ENCODE measurements around the gene F2.

DNA sequence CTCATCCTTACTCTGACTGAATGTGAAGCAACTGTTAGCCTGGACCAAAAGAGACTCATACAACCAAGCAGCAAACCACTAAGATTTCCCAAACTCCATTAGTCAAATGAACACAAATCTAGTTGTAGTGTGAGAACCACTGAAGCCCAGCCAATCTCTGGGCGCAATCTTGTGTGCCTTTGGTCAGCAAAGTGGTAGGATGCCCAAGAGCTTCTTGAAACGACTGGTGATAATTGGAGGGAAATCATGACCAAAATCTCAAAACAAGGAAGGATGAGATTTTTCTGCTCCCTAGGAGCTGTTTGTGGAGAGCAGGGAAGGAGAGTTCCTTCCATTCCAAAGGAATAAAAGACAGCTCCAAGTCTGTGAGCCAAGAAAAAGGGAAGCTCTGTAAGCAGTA is 24.0 kb downstream of the F2 start:
- TF ChIP-seq EP300 (IDR thresholded peaks at IDR 0.05), result no peak
- TF ChIP-seq CTCF (IDR thresholded peaks at IDR 0.05), result no peak
- no peak for TF ChIP-seq POLR2A (IDR thresholded peaks at IDR 0.05; ENCODE audit: low read depth)
